Neural cell (in vitro differentiated cells): ENCODE data around the gene STARD5.

Experiments used
- CTCF ChIP-seq: fragments of 450-650 bp; IDR thresholded peaks from 2 replicates; pipeline ENCODE4 v1.5.1; 2014; ENCODE audit warnings: antibody characterized with exemption, mild to moderate bottlenecking, moderate library complexity; ENCODE audit not compliant: poor library complexity, severe bottlenecking
- POLR2AphosphoS5 ChIP-seq: IDR thresholded peaks from 2 replicates; pipeline ENCODE4 v1.6.1; 2012

- TF ChIP-seq CTCF (no peak), POLR2AphosphoS5 (no peak)
These were observed 32.3 kb upstream of the STARD5 start for GRCh38 chr15:81356252-81356651.
